ENCODE data around the gene SLC22A25.

DNA sequence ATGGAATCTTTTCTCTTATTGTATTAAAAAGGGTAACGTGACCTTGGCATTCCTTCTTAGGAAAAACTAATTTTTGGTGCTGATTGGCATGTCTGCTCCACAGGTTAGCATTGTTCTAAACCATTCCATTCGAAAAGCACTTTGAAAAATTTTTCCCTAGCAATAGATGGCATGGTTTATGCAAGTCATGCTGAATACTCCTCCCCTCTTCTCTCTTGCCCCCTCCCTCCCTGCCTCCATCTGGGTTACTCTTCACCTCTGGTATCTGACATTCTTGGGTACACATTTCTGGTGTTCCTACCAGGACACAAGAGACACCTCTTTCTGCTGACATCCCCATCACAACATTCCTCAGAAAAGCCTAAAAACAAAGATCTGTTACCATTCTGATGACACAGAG, 1.5 kb upstream of the SLC22A25 start:
- TF ChIP-seq TEAD4 (IDR thresholded peaks at IDR 0.05) (no peak), TCF12 (IDR thresholded peaks at IDR 0.05; ENCODE audit: low read depth) (no peak), CEBPB (IDR thresholded peaks at IDR 0.05) (no peak), EP300 (IDR thresholded peaks at IDR 0.05; ENCODE audit: borderline replicate concordance) (no peak), EGR1 (IDR thresholded peaks at IDR 0.05) (no peak), CREB1 (IDR thresholded peaks at IDR 0.05; ENCODE audit: low read depth) (no peak), NFIC (IDR thresholded peaks at IDR 0.05) (no peak)

Measured in Ishikawa (cell line).